HS-5 (cell line): ENCODE results near the gene DLEU7.
A peak's percentile ranks its signal among the peaks of the same experiment; 100 is the strongest.

Experiments
- DNase-seq: peaks from one replicate; pipeline ENCODE4 v3.0.0-alpha.2; 2012; ENCODE audit warnings: low read depth

DLEU7 gene

GRCh38 chr13:50842251-50842989, 1.1 kb downstream of the DLEU7 start:
- no peak for DNase-seq

- DNase-seq, result no peak
These were observed 1.7 kb downstream of the DLEU7 start for GRCh38 chr13:50841786-50842185.

- no peak for DNase-seq
These were observed 3.2 kb downstream of the DLEU7 start for GRCh38 chr13:50840284-50840683.

GRCh38 chr13:50839828-50840227, 3.7 kb downstream of the DLEU7 start:
- no peak for DNase-seq

- no peak for DNase-seq
These were observed 4.8 kb downstream of the DLEU7 start for GRCh38 chr13:50838701-50839100.

- no peak for DNase-seq
These were observed 5.5 kb downstream of the DLEU7 start for GRCh38 chr13:50838031-50838430.

GRCh38 chr13:50831512-50831911, 12.0 kb downstream of the DLEU7 start:
- DNase-seq, result no peak

GRCh38 chr13:50829896-50830295, 13.6 kb downstream of the DLEU7 start:
- peak; percentile 4 for DNase-seq

- DNase-seq, result no peak
These were observed 14.3 kb downstream of the DLEU7 start for GRCh38 chr13:50829226-50829625.

GRCh38 chr13:50826035-50826434, 17.5 kb downstream of the DLEU7 start:
- no peak for DNase-seq

- no peak for DNase-seq
These were observed 31.2 kb downstream of the DLEU7 start for GRCh38 chr13:50812242-50812641.

GRCh38 chr13:50810998-50811397, 32.5 kb downstream of the DLEU7 start:
- DNase-seq, result no peak

GRCh38 chr13:50810468-50810867, 33.0 kb downstream of the DLEU7 start:
- DNase-seq, result no peak

GRCh38 chr13:50809133-50810090, 34.1 kb downstream of the DLEU7 start:
- no peak for DNase-seq

GRCh38 chr13:50805805-50806204, 37.7 kb downstream of the DLEU7 start:
- DNase-seq, result no peak

GRCh38 chr13:50801087-50801931, 42.2 kb downstream of the DLEU7 start:
- peak; percentile 6 for DNase-seq

- no peak for DNase-seq
These were observed 43.3 kb downstream of the DLEU7 start for GRCh38 chr13:50800091-50800739.

GRCh38 chr13:50798923-50799322, 44.6 kb downstream of the DLEU7 start:
- DNase-seq, result no peak

GRCh38 chr13:50797091-50797490, 46.4 kb downstream of the DLEU7 start:
- no peak for DNase-seq

GRCh38 chr13:50796463-50796862, 47.0 kb downstream of the DLEU7 start:
- DNase-seq, result no peak

GRCh38 chr13:50794226-50794625, 49.3 kb downstream of the DLEU7 start:
- DNase-seq, result no peak

GRCh38 chr13:50793026-50793425, 50.5 kb downstream of the DLEU7 start:
- DNase-seq, result no peak
